OCI-LY1 (cell line): ENCODE data around the gene TMEM253.

Experiments
- EZH2 ChIP-seq: fragments of 200-600 bp; sonication (generic), shearing (Covaris generic); IDR thresholded peaks from 2 replicates; pipeline ENCODE4 v1.8.0; 2017; ENCODE audit warnings: borderline replicate concordance, mixed run types, mild to moderate bottlenecking, antibody characterized with exemption, low read length, moderate library complexity, mixed read lengths
- TF ChIP-seq, protein P1 (sequence below): fragments of 200-600 bp; sonication (generic), shearing (Covaris generic); IDR thresholded peaks from 2 replicates; pipeline ENCODE4 v1.5.1; 2017; ENCODE audit warnings: mild to moderate bottlenecking, antibody characterized with exemption, low read length, moderate library complexity, mixed read lengths

- no peak for TF ChIP-seq EZH2
- TF ChIP-seq, protein P1, sequence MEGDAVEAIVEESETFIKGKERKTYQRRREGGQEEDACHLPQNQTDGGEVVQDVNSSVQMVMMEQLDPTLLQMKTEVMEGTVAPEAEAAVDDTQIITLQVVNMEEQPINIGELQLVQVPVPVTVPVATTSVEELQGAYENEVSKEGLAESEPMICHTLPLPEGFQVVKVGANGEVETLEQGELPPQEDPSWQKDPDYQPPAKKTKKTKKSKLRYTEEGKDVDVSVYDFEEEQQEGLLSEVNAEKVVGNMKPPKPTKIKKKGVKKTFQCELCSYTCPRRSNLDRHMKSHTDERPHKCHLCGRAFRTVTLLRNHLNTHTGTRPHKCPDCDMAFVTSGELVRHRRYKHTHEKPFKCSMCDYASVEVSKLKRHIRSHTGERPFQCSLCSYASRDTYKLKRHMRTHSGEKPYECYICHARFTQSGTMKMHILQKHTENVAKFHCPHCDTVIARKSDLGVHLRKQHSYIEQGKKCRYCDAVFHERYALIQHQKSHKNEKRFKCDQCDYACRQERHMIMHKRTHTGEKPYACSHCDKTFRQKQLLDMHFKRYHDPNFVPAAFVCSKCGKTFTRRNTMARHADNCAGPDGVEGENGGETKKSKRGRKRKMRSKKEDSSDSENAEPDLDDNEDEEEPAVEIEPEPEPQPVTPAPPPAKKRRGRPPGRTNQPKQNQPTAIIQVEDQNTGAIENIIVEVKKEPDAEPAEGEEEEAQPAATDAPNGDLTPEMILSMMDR, result no peak
Measured at GRCh38 chr14:21096438-21096837, 4.4 kb upstream of the TMEM253 start.
